HCT116 (cell line): ENCODE data around the gene ERN1. TPM values are rescaled to one million over a fixed set of nuclear protein-coding genes. Genes with fewer than 3 reads are reported as not detected.

Experiments
- ATAC-seq: fragments of 200-7000 bp; cut with Tn5 transposase; 2 replicates; pipeline ENCODE4 v1.9.1; 2020; ENCODE audit warnings: mild to moderate bottlenecking, moderate library complexity
- BruUV-seq: library from RNA; stranded (reverse); fragments of 400-500 nt; replicated peaks from 2 replicates; lab custom pipeline; 2021; lab: Mats Ljungman, UMichigan
- CTCF ChIA-PET: fragments of 300-600 bp; sonication (Branson Sonifier 250); formaldehyde crosslinking; loops from one replicate; lab custom pipeline; 2021; ENCODE audit warnings: antibody characterized with exemption; lab: Charles Lee
- POLR2A ChIA-PET: fragments of 300-600, 350-600 bp; sonication (Branson Sonifier 250); formaldehyde crosslinking; loops from one replicate; lab custom pipeline; 2021; ENCODE audit warnings: antibody characterized with exemption; lab: Charles Lee
- RAD21 ChIA-PET, 2 experiments: fragments of 300-600 bp; sonication (Branson Sonifier 250); formaldehyde crosslinking; loops; one replicate each; lab custom pipeline; 2023; ENCODE audit warnings: low total read pairs in 2 of 2; ENCODE audit not compliant: uncharacterized antibody in 2 of 2, unreplicated experiment in 2 of 2, low non-redundant PET in 1 of 2; lab: Charles Lee
- DNase-seq: peaks from one replicate; pipeline ENCODE4 v3.0.0-alpha.2; 2010; ENCODE audit warnings: low read depth, low spot score
- H2AFZ ChIP-seq: fragments of 200-600 bp; shearing (Covaris generic), sonication (generic); 2 replicates; pipeline ENCODE4 v1.6.1; 2017; ENCODE audit warnings: low read depth, mixed run types, mixed read lengths, antibody characterized with exemption, low read length; ENCODE audit not compliant: poor library complexity, severe bottlenecking
- H3K27ac ChIP-seq: 2 replicates; pipeline ENCODE4 v1.5.1; 2012; ENCODE audit warnings: low read depth, low read length
- H3K27me3 ChIP-seq: fragments of 200-600 bp; sonication (generic); 2 replicates; pipeline ENCODE4 v1.6.1; 2016; ENCODE audit warnings: mixed run types, low read length, mixed read lengths; ENCODE audit not compliant: insufficient read depth
- H3K36me3 ChIP-seq, 2 experiments: fragments of 200-500 bp in 1 of 2; fragments of 200-600 bp in 1 of 2; sonication (Bioruptor generic) in 1 of 2; sonication (generic) in 1 of 2; 2 replicates each; pipeline versions ENCODE4 v1.5.1 to v1.6.1; 2014 to 2016; ENCODE audit warnings: low read length in 2 of 2, inconsistent platforms in 1 of 2, mixed read lengths in 1 of 2, mixed run types in 1 of 2; ENCODE audit not compliant: insufficient read depth in 2 of 2, control insufficient read depth in 1 of 2
- H3K4me1 ChIP-seq, 2 experiments: fragments of 200-600 bp in 1 of 2; sonication (generic) in 1 of 2; 2 replicates each; pipeline versions ENCODE4 v1.5.1 to v1.6.1; 2012 to 2017; ENCODE audit warnings: low read length in 2 of 2, inconsistent platforms in 1 of 2, mild to moderate bottlenecking in 1 of 2, mixed read lengths in 1 of 2, mixed run types in 1 of 2, moderate library complexity in 1 of 2; ENCODE audit not compliant: insufficient read depth in 2 of 2, control insufficient read depth in 1 of 2
- H3K4me2 ChIP-seq: fragments of 200-600 bp; sonication (generic); 2 replicates; pipeline ENCODE4 v1.6.1; 2017; ENCODE audit warnings: mixed run types, low read length, mixed read lengths
- H3K4me3 ChIP-seq, 2 experiments: fragments of 200-600 bp in 1 of 2; sonication (generic) in 1 of 2; replicated peaks in 1 of 2; 2 replicates each; pipeline ENCODE4 v1.5.1; 2011 to 2016; ENCODE audit warnings: low read length in 2 of 2, control low read depth in 1 of 2, low read depth in 1 of 2, mild to moderate bottlenecking in 1 of 2, mixed read lengths in 1 of 2, mixed run types in 1 of 2
- H3K79me2 ChIP-seq: fragments of 200-600 bp; sonication (generic); 2 replicates; pipeline ENCODE4 v1.6.1; 2017; ENCODE audit warnings: mild to moderate bottlenecking, mixed run types, low read length, moderate library complexity, mixed read lengths; ENCODE audit not compliant: insufficient read depth
- H3K9ac ChIP-seq: fragments of 200-600 bp; sonication (generic); 2 replicates; pipeline ENCODE4 v1.6.1; 2016; ENCODE audit warnings: low read length, mixed read lengths
- H3K9me2 ChIP-seq: fragments of 200-600 bp; sonication (generic), shearing (Covaris generic); 2 replicates; pipeline ENCODE4 v1.6.1; 2017; ENCODE audit warnings: mixed run types, mild to moderate bottlenecking, moderate library complexity; ENCODE audit not compliant: insufficient read depth
- H3K9me3 ChIP-seq, 2 experiments: fragments of 200-500 bp in 1 of 2; fragments of 200-600 bp in 1 of 2; sonication (Bioruptor generic) in 1 of 2; sonication (generic) in 1 of 2; 2 replicates each; pipeline ENCODE4 v1.6.1; 2014 to 2017; ENCODE audit warnings: low read length in 2 of 2, mixed read lengths in 2 of 2, inconsistent platforms in 1 of 2, low read depth in 1 of 2, mild to moderate bottlenecking in 1 of 2, mixed run types in 1 of 2, moderate library complexity in 1 of 2; ENCODE audit not compliant: control insufficient read depth in 1 of 2, insufficient read depth in 1 of 2
- H4K20me1 ChIP-seq: fragments of 200-600 bp; sonication (generic), shearing (Covaris generic); 2 replicates; pipeline ENCODE4 v1.6.1; 2017; ENCODE audit warnings: mixed run types, mild to moderate bottlenecking, moderate library complexity; ENCODE audit not compliant: insufficient read depth
- CBX3 ChIP-seq: IDR thresholded peaks from 2 replicates; pipeline ENCODE4 v1.6.1; 2012; ENCODE audit warnings: low read depth
- CEBPB ChIP-seq: IDR thresholded peaks from 2 replicates; pipeline ENCODE4 v1.6.1; 2012; ENCODE audit warnings: low read depth
- EGR1 ChIP-seq: IDR thresholded peaks from 2 replicates; pipeline ENCODE4 v1.6.1; 2012; ENCODE audit warnings: low read depth
- EZH2 ChIP-seq: fragments of 200-600 bp; sonication (generic); IDR thresholded peaks from 2 replicates; pipeline ENCODE4 v1.6.1; 2017; ENCODE audit warnings: antibody characterized with exemption, mixed run types
- EZH2phosphoT487 ChIP-seq: fragments of 200-600 bp; IDR thresholded peaks from 2 replicates; pipeline ENCODE4 v1.6.1; 2018; ENCODE audit warnings: antibody characterized with exemption, borderline replicate concordance
- FOSL1 ChIP-seq: IDR thresholded peaks from 2 replicates; pipeline ENCODE4 v1.6.1; 2012; ENCODE audit warnings: low read depth
- JUND ChIP-seq: IDR thresholded peaks from 2 replicates; pipeline ENCODE4 v1.6.1; 2012
- POLR2A ChIP-seq: IDR thresholded peaks from 2 replicates; pipeline ENCODE4 v1.7.0; 2011; ENCODE audit warnings: borderline replicate concordance; ENCODE audit not compliant: insufficient read depth, insufficient read length; ENCODE audit errors: extremely low read depth
- POLR2AphosphoS5 ChIP-seq: IDR thresholded peaks from 2 replicates; pipeline ENCODE4 v1.6.1; 2011; ENCODE audit warnings: mild to moderate bottlenecking, low read depth, low read length, moderate library complexity
- RAD21 ChIP-seq: IDR thresholded peaks from 2 replicates; pipeline ENCODE4 v1.6.1; 2012; ENCODE audit warnings: low read depth, mild to moderate bottlenecking
- SIN3A ChIP-seq: IDR thresholded peaks from 2 replicates; pipeline ENCODE4 v1.6.1; 2012; ENCODE audit warnings: low read depth
- SP1 ChIP-seq: IDR thresholded peaks from 2 replicates; pipeline ENCODE4 v1.6.1; 2012; ENCODE audit warnings: low read depth
- SRF ChIP-seq: IDR thresholded peaks from 2 replicates; pipeline ENCODE4 v1.6.1; 2012; ENCODE audit warnings: low read depth
- TCF7L2 ChIP-seq: IDR thresholded peaks from 2 replicates; pipeline ENCODE4 v1.7.0; 2011; ENCODE audit warnings: borderline replicate concordance, inconsistent platforms; ENCODE audit not compliant: insufficient read depth, insufficient read length; ENCODE audit errors: extremely low read depth
- intact Hi-C: fragments of 100-400 bp; cut with micrococcal nuclease; formaldehyde crosslinking; loops from 2 replicates; pipeline ENCODE4 v1.10.0; 2022
- total RNA-seq: library from RNA; stranded (reverse); gene quantifications from one replicate; pipeline ENCODE4 v1.2.1, GENCODE V29; 2021; ENCODE audit not compliant: unreplicated experiment
- TF ChIP-seq, protein P1 (sequence below): IDR thresholded peaks from 2 replicates; pipeline ENCODE4 v1.6.1; 2012
- TF ChIP-seq, protein P2 (sequence below): IDR thresholded peaks from 2 replicates; pipeline ENCODE4 v1.6.1; 2012; ENCODE audit warnings: low read depth
- TF ChIP-seq, protein P3 (sequence below), 3 experiments: fragments of 200-600 bp in 1 of 3; sonication (generic) in 1 of 3; IDR thresholded peaks in 2 of 3; conservative IDR thresholded peaks in 1 of 3; 2 replicates each; pipeline ENCODE4 v1.5.1; 2012 to 2017; ENCODE audit warnings: low read depth in 2 of 3, low read length in 2 of 3, antibody characterized with exemption in 1 of 3, borderline replicate concordance in 1 of 3, control low read depth in 1 of 3, mild to moderate bottlenecking in 1 of 3, mixed read lengths in 1 of 3, mixed run types in 1 of 3, moderate library complexity in 1 of 3; ENCODE audit not compliant: insufficient read depth in 1 of 3
- TF ChIP-seq, protein P4 (sequence below): IDR thresholded peaks from 2 replicates; pipeline ENCODE4 v1.6.1; 2012

The ERN1 gene
- total RNA-seq, 1 experiment from 2014 or later = 28.2 TPM

DNA sequence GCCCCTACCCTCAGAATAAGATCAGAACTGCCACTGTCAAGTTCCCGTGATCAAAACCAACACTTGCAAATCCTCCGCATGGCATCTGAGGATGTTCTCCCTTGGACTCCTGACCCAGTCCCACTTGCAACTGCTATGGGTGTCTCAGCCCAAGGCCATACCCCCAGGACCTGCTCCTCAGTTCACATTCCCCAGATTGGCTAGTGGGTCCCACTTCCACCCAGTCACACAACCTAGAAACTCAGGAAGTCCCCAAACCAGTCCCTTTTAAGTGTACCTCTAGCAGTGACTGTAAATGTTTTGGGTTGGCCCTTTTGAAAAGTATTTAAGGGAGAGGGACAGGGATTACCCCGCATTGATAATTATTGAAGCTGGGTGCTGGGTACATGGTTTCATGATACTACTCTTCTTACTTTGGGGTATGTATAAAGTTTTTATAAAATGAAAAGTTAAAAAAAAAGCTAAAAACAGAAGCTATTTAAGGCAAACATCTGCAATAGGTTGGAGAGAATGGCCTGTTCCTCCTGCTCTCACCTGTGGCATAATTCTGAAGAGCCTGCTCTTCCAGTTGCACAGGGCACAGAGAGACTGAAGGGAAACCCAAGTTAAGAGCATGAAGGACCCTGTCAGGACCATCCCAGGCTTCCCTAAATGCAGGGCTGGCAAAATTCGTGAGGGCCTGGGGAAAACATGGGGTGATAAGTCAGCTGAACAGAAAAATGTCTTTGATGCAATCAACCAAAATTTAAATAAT lies 42.5 kb downstream of the ERN1 start:
- Histone ChIP-seq H3K4me2 (peak overlapping the region; percentile 42), H3K4me1 (peaks cover 26 to 52% of the 10 kb centered on the region in 2 experiments)

DNA sequence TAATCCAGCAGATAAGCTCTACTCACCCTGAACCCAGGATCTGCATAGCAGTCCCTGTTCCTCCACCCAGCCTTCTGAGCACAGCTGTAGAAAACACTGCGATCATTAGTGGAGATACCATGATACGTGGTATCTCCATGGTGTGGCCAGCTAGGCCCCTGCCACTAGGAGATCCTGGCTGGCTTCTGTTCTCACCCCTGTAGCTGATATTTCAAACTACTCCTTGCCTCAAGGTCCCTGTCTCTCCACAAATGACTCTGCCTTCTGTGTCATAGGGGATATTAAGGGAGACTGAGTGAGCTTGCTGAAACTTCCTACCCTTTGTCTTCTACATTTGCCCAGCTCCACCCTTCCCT lies 44.3 kb downstream of the ERN1 start:
- Histone ChIP-seq H2AFZ (no peak overlapping the region), H3K4me2 (peak overlapping the region; percentile 5; the same call in 1 of the 2 replicates)
- intact Hi-C loops = no loop called here
- TF ChIP-seq SIN3A = no peak
- TF ChIP-seq, protein P1, sequence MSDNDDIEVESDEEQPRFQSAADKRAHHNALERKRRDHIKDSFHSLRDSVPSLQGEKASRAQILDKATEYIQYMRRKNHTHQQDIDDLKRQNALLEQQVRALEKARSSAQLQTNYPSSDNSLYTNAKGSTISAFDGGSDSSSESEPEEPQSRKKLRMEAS = no peak
- TF ChIP-seq, protein P2, sequence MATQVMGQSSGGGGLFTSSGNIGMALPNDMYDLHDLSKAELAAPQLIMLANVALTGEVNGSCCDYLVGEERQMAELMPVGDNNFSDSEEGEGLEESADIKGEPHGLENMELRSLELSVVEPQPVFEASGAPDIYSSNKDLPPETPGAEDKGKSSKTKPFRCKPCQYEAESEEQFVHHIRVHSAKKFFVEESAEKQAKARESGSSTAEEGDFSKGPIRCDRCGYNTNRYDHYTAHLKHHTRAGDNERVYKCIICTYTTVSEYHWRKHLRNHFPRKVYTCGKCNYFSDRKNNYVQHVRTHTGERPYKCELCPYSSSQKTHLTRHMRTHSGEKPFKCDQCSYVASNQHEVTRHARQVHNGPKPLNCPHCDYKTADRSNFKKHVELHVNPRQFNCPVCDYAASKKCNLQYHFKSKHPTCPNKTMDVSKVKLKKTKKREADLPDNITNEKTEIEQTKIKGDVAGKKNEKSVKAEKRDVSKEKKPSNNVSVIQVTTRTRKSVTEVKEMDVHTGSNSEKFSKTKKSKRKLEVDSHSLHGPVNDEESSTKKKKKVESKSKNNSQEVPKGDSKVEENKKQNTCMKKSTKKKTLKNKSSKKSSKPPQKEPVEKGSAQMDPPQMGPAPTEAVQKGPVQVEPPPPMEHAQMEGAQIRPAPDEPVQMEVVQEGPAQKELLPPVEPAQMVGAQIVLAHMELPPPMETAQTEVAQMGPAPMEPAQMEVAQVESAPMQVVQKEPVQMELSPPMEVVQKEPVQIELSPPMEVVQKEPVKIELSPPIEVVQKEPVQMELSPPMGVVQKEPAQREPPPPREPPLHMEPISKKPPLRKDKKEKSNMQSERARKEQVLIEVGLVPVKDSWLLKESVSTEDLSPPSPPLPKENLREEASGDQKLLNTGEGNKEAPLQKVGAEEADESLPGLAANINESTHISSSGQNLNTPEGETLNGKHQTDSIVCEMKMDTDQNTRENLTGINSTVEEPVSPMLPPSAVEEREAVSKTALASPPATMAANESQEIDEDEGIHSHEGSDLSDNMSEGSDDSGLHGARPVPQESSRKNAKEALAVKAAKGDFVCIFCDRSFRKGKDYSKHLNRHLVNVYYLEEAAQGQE = no peak
- TF ChIP-seq, protein P3, sequence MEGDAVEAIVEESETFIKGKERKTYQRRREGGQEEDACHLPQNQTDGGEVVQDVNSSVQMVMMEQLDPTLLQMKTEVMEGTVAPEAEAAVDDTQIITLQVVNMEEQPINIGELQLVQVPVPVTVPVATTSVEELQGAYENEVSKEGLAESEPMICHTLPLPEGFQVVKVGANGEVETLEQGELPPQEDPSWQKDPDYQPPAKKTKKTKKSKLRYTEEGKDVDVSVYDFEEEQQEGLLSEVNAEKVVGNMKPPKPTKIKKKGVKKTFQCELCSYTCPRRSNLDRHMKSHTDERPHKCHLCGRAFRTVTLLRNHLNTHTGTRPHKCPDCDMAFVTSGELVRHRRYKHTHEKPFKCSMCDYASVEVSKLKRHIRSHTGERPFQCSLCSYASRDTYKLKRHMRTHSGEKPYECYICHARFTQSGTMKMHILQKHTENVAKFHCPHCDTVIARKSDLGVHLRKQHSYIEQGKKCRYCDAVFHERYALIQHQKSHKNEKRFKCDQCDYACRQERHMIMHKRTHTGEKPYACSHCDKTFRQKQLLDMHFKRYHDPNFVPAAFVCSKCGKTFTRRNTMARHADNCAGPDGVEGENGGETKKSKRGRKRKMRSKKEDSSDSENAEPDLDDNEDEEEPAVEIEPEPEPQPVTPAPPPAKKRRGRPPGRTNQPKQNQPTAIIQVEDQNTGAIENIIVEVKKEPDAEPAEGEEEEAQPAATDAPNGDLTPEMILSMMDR (IDR thresholded peaks at IDR 0.05 in 2 of 3, conservative IDR thresholded peaks at IDR 0.05 in 1 of 3; ENCODE audit: borderline replicate concordance in 1 of 3, insufficient read depth in 1 of 3, low read depth in 2 of 3, low read length in 2 of 3) = no peak
- no peak for TF ChIP-seq SRF
- no peak for TF ChIP-seq POLR2AphosphoS5

More for the DNA sequence above, 42.5 kb downstream of the ERN1 start:
- Histone ChIP-seq H3K79me2 (no peaks in the 10 kb centered on the region), H3K9ac (no peak overlapping the region), H3K9me3 (no peaks in the 10 kb centered on the region), H3K4me3 (no peak overlapping the region), H2AFZ (no peak overlapping the region), H3K27me3 (no peaks in the 10 kb centered on the region), H3K9me2 (no peaks in the 10 kb centered on the region), H3K36me3 (no peaks in the 10 kb centered on the region), H4K20me1 (no peaks in the 10 kb centered on the region), H3K27ac (no peak overlapping the region)
- no TSS peak for BruUV-seq
- ATAC-seq (no peak), DNase-seq (no peak)
- ChIA-PET CTCF (no interaction called here), RAD21 (no interaction called here), POLR2A (interaction anchor here (1.2 kb wide), 1 partner anchor 9 kb away, joined by 4 read pairs; no protein-coding TSS in a partner anchor)
- intact Hi-C loops = no loop called here
- TF ChIP-seq SIN3A (no peak), FOSL1 (no peak), EGR1 (no peak), POLR2A (no peak), RAD21 (no peak), CEBPB (no peak), CBX3 (no peak), EZH2 (no peak), POLR2AphosphoS5 (no peak), TCF7L2 (no peak), EZH2phosphoT487 (no peak), JUND (no peak), SRF (no peak), SP1 (no peak)
- TF ChIP-seq, protein P4, sequence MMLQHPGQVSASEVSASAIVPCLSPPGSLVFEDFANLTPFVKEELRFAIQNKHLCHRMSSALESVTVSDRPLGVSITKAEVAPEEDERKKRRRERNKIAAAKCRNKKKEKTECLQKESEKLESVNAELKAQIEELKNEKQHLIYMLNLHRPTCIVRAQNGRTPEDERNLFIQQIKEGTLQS = no peak

More for the DNA sequence above, 44.3 kb downstream of the ERN1 start:
- ChIA-PET CTCF (interaction anchor here (1.0 kb wide), 1 partner anchor 48 kb away, joined by 3 read pairs; no protein-coding TSS in a partner anchor), POLR2A (interaction anchor here (0.7 to 1.1 kb wide), 2 partner anchors 10 to 60 kb away, joined by 4 read pairs; no protein-coding TSS in a partner anchor), RAD21 (interaction anchor here in 1 of 2 experiments (1.1 kb wide), 1 partner anchor 48 kb away, joined by 3 read pairs; no protein-coding TSS in a partner anchor)
- H3K4me1 ChIP-seq = peaks cover 34 to 61% of the 10 kb centered on the region in 2 experiments
- no peak overlapping the region for H3K9ac ChIP-seq
- no peaks in the 10 kb centered on the region for H3K27me3 ChIP-seq
- H3K9me2 ChIP-seq = no peaks in the 10 kb centered on the region
- no peaks in the 10 kb centered on the region for H3K9me3 ChIP-seq
- DNase-seq = no peak
- no peak for ATAC-seq
- BruUV-seq = no TSS peak
- H4K20me1 ChIP-seq = no peaks in the 10 kb centered on the region
- no peaks in the 10 kb centered on the region for H3K79me2 ChIP-seq
- no peaks in the 10 kb centered on the region for H3K36me3 ChIP-seq
- no peak overlapping the region for H3K27ac ChIP-seq
- H3K4me3 ChIP-seq = no peak overlapping the region
